Activated naive CD8-positive, alpha-beta T cell treated with anti-CD3 and anti-CD28 coated beads, Interleukin-2, amount 10 ng/mL, durations not matched to agents 7 days and 5 days (primary cell): ENCODE measurements around the gene SPATA2L. TPM values are rescaled to one million over a fixed set of nuclear protein-coding genes. Genes with fewer than 3 reads are reported as not detected.
A peak's percentile ranks its signal among the peaks of the same experiment; 100 is the strongest.

Experiments
- ATAC-seq: fragments of 150-1000 bp; cut with Tn5 transposase; one replicate; pipeline ENCODE4 v1.10.0; 2021; ENCODE audit warnings: low read depth, moderate library complexity
- POLR2A ChIA-PET: fragments of 350-600 bp; sonication (Branson Sonifier 250); formaldehyde crosslinking; loops from one replicate; lab custom pipeline; 2021; ENCODE audit warnings: antibody characterized with exemption; lab: Charles Lee
- DNase-seq: peaks from one replicate; pipeline ENCODE4 v3.0.0; 2021
- H3K27ac Mint-ChIP-seq: one replicate; pipeline ENCODE4 v1.8.0; 2022; ENCODE audit warnings: mild to moderate bottlenecking, mixed read lengths
- H3K27me3 Mint-ChIP-seq: one replicate; pipeline ENCODE4 v1.8.0; 2022; ENCODE audit warnings: mild to moderate bottlenecking, moderate library complexity, mixed read lengths
- H3K36me3 Mint-ChIP-seq: one replicate; pipeline ENCODE4 v1.8.0; 2021; ENCODE audit warnings: mild to moderate bottlenecking, mixed read lengths
- H3K4me1 Mint-ChIP-seq: one replicate; pipeline ENCODE4 v1.8.0; 2021; ENCODE audit warnings: mixed read lengths
- H3K4me3 Mint-ChIP-seq: one replicate; pipeline ENCODE4 v1.8.0; 2022; ENCODE audit warnings: mild to moderate bottlenecking, moderate library complexity, mixed read lengths
- H3K9me3 Mint-ChIP-seq: one replicate; pipeline ENCODE4 v1.8.0; 2021; ENCODE audit warnings: mixed read lengths
- total RNA-seq, 2 experiments: library from RNA; stranded (reverse); gene quantifications; one replicate each; pipeline ENCODE4 v1.2.3, GENCODE V29; 2021

The SPATA2L gene, protein sequence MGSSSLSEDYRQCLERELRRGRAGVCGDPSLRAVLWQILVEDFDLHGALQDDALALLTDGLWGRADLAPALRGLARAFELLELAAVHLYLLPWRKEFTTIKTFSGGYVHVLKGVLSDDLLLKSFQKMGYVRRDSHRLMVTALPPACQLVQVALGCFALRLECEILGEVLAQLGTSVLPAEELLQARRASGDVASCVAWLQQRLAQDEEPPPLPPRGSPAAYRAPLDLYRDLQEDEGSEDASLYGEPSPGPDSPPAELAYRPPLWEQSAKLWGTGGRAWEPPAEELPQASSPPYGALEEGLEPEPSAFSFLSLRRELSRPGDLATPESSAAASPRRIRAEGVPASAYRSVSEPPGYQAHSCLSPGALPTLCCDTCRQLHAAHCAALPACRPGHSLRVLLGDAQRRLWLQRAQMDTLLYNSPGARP
- total RNA-seq, result 1 to 10 TPM; 7.6 to 8.0 TPM

DNA sequence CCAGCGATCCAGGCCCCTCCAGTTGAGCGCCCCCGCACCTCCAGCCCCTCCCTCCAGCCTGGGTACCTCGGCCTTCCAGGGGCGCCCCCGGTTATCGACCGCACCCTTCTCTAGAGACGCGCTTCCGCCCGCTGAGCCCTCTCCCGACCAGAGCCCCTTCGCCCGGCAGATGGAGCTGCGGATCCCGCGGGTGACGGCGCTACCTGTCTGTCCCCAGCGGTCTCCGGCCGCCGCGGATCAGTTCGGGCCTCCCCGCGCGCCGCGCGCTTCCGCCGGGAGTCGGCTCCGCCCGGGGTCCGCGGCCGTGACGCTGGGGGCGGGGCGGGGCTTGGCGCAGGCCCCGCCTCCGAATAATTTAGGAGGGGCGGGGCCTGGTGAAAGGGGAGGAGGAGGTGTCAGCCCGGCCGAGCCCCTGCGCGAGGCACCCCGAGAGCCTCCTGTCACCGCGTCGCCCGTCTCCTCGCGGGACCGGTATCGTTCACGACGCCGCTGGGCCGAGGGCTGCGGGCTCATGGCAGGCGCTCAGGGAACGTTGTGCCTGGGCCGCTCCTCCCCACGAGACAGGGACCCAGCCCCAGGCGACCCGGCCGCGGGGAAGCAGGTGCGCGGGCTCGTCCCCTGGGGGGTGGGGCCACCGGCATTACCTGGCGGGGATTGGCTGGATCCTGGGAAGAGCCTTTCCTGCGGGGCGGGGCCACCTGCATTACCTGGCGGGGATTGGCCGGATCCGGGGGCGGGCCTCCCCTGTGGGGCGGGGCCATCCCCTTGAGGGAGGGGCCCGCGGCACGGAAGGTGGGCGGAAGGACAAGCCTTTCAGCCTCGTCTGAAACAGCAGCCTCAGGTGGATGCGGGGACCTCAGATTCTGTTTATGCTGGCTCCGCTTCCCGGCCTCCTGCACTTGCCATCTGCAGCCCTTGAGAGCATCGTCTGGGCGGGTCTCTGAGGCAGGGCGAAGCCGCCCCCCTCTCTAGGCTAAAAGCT is at the start of gene SPATA2L:
Gene SPATA2L (minus strand): TSS at position 281 of the 982 bp plus-strand sequence. CDS start 473 bp downstream, outside the sequence.
- peaks cover 12% of the 10 kb centered on the region for H3K4me1 Mint-ChIP-seq
- H3K9me3 Mint-ChIP-seq, result no peaks in the 10 kb centered on the region
- H3K27ac Mint-ChIP-seq, result peak within 1 kb of the TSS; percentile 74
- ATAC-seq, result peak; percentile 74
- peak within 1 kb of the TSS; percentile 85 for H3K4me3 Mint-ChIP-seq
- no peaks in the 10 kb centered on the region for H3K36me3 Mint-ChIP-seq
- POLR2A ChIA-PET, result interaction anchor here (0.5 to 5.1 kb wide), 13 partner anchors 10 to 1734 kb away, joined by 3 to 28 read pairs (median 4); partner anchors contain the start of genes CDK10, TCF25 and VPS9D1
- DNase-seq, result peak; percentile 99
- H3K27me3 Mint-ChIP-seq, result no peaks in the 10 kb centered on the region

DNA sequence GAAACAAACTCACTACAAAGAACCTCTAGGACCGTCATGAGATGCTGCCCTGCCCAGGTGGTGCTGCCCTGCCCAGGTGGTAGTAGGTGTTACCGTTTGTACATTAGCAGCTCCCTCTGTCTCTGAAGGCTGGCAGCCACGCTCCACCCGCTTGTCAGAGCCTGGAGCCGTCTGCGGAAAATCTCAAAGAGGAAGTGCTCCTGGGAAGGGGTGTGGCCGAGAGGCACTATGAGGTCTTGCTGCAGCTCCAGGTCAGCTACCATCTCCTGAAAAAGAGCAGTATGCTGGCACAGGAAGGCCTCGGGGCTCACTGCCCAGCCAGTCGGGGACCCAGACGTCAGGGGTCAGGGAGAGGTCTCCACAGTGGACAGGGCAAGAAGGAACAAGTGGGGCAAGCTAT is 48.1 kb upstream of the SPATA2L start:
- H3K4me1 Mint-ChIP-seq, result peaks cover under 1% of the 10 kb centered on the region
- no peaks in the 10 kb centered on the region for H3K27me3 Mint-ChIP-seq
- ATAC-seq (no peak), DNase-seq (no peak)
- H3K36me3 Mint-ChIP-seq, result peaks cover 15% of the 10 kb centered on the region
- H3K27ac Mint-ChIP-seq, result peak overlapping the region; percentile 16
- POLR2A ChIA-PET, result interaction anchor here (0.7 kb wide), 1 partner anchor 9 kb away, joined by 4 read pairs; no protein-coding TSS in a partner anchor
- H3K9me3 Mint-ChIP-seq, result no peaks in the 10 kb centered on the region
- no peak overlapping the region for H3K4me3 Mint-ChIP-seq

DNA sequence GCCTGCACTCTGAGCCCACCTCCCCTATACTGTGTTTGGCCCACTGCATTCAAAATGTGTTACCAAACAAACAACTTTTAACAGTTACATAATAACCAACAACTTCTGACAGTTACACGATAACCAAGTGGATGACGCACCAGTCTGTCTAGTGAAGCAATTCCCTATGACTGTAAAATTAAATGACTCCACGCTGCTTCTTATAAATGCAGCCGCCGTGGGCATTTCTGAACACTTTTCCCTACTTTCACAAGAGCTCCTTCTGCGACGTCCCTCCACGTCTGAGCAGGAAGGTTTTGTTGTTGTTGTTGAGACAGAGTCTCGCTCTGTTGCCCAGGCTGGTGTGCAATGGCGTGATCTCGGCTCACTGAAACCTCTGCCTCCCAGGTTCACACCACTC is 47.4 kb upstream of the SPATA2L start:
- POLR2A ChIA-PET, result interaction anchor here (0.7 kb wide), 1 partner anchor 10 kb away, joined by 4 read pairs; no protein-coding TSS in a partner anchor
- Mint-ChIP-seq H3K9me3 (no peaks in the 10 kb centered on the region), H3K4me3 (no peak overlapping the region), H3K27ac (no peak overlapping the region), H3K4me1 (no peaks in the 10 kb centered on the region), H3K27me3 (no peaks in the 10 kb centered on the region), H3K36me3 (peaks cover 19% of the 10 kb centered on the region)
- DNase-seq (no peak), ATAC-seq (no peak)

DNA sequence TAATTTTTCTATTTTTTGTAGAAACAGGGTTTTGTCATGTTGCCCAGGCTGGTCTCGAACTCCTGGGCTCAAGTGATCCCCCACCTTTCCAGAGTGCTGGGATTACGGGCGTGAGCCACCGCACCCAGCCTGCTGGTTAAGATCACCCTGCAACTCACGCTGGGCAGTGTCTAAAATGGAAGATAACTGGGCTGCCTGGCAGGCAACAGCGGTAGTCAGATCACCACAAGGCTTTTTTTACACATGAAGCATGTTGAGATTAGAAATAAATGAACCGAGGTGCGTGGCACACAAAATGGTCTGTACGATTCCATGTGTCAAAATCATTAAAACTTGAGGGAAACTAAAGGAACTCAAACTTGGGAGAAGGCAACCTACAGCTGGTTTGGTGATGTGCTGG is 46.6 kb upstream of the SPATA2L start:
- no peak for ATAC-seq
- no peaks in the 10 kb centered on the region for H3K9me3 Mint-ChIP-seq
- no peak overlapping the region for H3K27ac Mint-ChIP-seq
- peaks cover 2% of the 10 kb centered on the region for H3K4me1 Mint-ChIP-seq
- H3K36me3 Mint-ChIP-seq, result peaks cover 19% of the 10 kb centered on the region
- DNase-seq, result no peak
- H3K27me3 Mint-ChIP-seq, result no peaks in the 10 kb centered on the region
- POLR2A ChIA-PET, result interaction anchor here (0.6 kb wide), 1 partner anchor 90 kb away, joined by 4 read pairs; no protein-coding TSS in a partner anchor
- H3K4me3 Mint-ChIP-seq, result no peak overlapping the region

DNA sequence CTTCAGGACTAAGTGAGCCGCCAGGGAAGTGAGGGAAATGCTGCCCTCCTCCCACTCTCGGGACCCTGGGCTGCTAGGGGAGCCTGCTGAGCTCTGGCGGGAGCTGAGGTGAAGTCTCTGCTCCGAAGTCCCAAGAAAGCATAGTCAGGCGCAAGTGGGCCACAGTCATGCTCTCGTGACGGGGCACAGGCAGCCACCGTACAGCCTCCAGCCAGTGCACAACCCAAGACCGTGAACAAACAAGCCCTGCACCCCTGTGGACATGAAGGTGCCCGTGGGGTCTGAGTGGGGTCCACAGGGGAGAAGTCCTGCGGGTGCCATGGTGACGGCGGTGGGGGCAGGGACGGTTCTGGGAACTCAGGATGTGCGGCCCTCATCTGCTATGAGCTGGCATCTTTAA is 44.5 kb upstream of the SPATA2L start:
- DNase-seq (no peak), ATAC-seq (no peak)
- Mint-ChIP-seq H3K27ac (no peak overlapping the region), H3K9me3 (no peaks in the 10 kb centered on the region), H3K4me3 (no peak overlapping the region), H3K36me3 (peaks cover 21% of the 10 kb centered on the region), H3K4me1 (peaks cover 2% of the 10 kb centered on the region), H3K27me3 (no peaks in the 10 kb centered on the region)
- POLR2A ChIA-PET, result interaction anchor here (1.5 kb wide), 1 partner anchor 9 kb away, joined by 6 read pairs; no protein-coding TSS in a partner anchor

DNA sequence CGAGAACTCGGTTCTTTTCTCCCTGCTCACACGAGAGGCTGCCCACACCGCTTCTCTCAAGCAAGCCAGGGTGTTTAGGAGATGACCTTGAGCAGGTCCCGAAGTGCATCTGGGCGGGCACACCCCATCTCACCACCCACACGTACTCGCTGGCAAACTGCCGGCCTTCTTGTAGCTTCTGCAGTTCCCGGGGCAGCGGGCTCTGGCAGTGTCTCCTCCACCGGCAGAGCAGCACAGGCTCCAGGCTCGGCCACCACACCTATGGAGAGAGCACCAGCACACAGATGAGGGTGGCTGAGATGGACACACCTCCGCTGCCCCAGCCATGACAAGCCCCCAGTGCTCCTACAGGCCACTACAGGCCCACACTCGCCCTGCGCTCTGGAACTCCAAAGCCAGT is 43.3 kb upstream of the SPATA2L start:
- H3K27ac Mint-ChIP-seq, result no peak overlapping the region
- H3K36me3 Mint-ChIP-seq, result peaks cover 19% of the 10 kb centered on the region
- DNase-seq (no peak), ATAC-seq (no peak)
- no peaks in the 10 kb centered on the region for H3K27me3 Mint-ChIP-seq
- POLR2A ChIA-PET, result interaction anchor here (0.6 kb wide), 1 partner anchor 37 kb away, joined by 3 read pairs; no protein-coding TSS in a partner anchor
- no peak overlapping the region for H3K4me3 Mint-ChIP-seq
- H3K4me1 Mint-ChIP-seq, result peaks cover 2% of the 10 kb centered on the region
- no peaks in the 10 kb centered on the region for H3K9me3 Mint-ChIP-seq

DNA sequence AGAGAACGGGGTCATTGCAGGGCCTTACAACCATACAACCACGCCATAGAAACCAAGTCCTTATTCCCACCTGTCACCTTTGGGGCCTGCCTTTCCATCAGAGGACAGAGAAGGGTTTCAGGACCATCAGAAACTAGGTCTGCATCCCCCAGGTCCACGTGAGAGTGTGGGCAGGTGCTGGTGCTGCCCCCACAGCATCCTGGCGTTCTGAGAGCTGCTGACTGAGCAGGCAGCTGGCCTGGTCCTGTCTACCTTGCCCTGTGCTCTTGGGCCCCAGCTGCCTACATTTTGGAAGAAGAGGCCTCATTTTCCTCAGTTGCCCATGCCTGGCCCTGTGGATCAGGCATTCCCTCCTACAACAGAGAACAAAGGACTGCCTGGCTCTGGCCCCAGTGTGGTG is 41.4 kb upstream of the SPATA2L start:
- ATAC-seq (no peak), DNase-seq (no peak)
- Mint-ChIP-seq H3K27me3 (no peaks in the 10 kb centered on the region), H3K27ac (peak overlapping the region; percentile 69), H3K4me1 (peaks cover 5% of the 10 kb centered on the region), H3K36me3 (peaks cover 24% of the 10 kb centered on the region), H3K9me3 (no peaks in the 10 kb centered on the region), H3K4me3 (no peak overlapping the region)
- POLR2A ChIA-PET, result interaction anchor here (0.7 to 5.5 kb wide), 3 partner anchors 18 to 322 kb away, joined by 3 to 33 read pairs (median 3); no protein-coding TSS in a partner anchor

DNA sequence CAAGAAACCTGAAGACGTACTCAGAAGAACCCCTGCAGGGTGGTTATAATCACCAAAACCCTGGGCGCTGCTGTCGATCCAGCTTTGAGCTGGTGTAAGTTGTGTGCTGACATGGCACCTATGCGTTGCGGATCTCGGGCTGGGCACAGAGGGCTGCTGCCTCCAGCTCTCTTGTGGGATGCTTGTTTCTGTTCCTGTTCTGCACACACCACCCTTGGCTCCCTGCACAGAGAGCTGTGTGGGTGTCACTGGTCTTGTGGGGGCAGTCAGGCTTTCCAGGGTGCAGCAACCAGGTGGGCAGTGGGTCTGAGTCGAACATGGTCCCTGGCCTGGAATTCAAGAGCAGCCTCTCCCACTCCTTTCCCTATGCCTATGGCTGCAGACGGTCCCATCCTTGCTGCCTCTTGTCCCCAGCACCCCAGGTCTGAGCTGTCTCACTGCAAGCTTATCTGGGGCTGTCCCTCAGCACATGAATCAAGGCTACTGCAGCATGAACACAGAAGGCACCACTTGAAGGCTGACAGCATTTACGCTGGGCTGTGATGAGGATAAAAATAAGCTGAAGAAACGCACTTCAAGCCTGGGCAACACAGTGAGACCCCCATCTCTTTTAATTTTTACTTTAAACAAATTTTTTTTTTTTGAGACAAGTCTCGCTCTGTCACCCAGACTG is 40.0 kb upstream of the SPATA2L start:
- Mint-ChIP-seq H3K9me3 (no peaks in the 10 kb centered on the region), H3K4me1 (peaks cover 18% of the 10 kb centered on the region), H3K27me3 (no peaks in the 10 kb centered on the region), H3K4me3 (no peak overlapping the region), H3K36me3 (peaks cover 33% of the 10 kb centered on the region), H3K27ac (no peak overlapping the region)
- no peak for DNase-seq
- ATAC-seq, result no peak
- POLR2A ChIA-PET, result interaction anchor here (0.6 to 5.5 kb wide), 6 partner anchors 14 to 135 kb away, joined by 3 to 33 read pairs (median 4); no protein-coding TSS in a partner anchor

DNA sequence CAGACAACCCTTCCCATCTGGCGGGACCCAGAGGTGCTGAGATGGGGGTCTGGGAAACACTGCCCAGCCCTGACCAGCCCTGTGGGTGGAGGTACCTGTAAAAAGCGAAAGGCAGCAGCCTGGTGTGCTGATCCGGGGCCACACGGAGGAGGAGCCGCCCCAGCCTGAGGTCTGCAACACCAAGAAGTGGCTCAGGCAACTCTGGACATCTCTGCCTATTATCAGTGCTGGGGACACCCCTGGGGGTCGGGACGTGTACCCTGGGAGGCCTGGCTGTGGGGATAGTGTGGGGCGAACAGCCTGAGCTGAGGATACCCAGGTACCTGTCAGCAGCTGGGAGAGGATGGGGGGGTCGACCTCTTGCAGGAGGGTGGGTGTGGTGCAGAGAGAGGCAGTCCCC is 37.9 kb upstream of the SPATA2L start:
- no peaks in the 10 kb centered on the region for H3K9me3 Mint-ChIP-seq
- no peak overlapping the region for H3K4me3 Mint-ChIP-seq
- DNase-seq (no peak), ATAC-seq (no peak)
- H3K27ac Mint-ChIP-seq, result peak overlapping the region; percentile 25
- peaks cover 44% of the 10 kb centered on the region for H3K36me3 Mint-ChIP-seq
- peaks cover 20% of the 10 kb centered on the region for H3K4me1 Mint-ChIP-seq
- POLR2A ChIA-PET, result interaction anchor here (1.1 to 5.5 kb wide), 6 partner anchors 12 to 33 kb away, joined by 3 to 33 read pairs (median 4); no protein-coding TSS in a partner anchor
- H3K27me3 Mint-ChIP-seq, result no peaks in the 10 kb centered on the region

DNA sequence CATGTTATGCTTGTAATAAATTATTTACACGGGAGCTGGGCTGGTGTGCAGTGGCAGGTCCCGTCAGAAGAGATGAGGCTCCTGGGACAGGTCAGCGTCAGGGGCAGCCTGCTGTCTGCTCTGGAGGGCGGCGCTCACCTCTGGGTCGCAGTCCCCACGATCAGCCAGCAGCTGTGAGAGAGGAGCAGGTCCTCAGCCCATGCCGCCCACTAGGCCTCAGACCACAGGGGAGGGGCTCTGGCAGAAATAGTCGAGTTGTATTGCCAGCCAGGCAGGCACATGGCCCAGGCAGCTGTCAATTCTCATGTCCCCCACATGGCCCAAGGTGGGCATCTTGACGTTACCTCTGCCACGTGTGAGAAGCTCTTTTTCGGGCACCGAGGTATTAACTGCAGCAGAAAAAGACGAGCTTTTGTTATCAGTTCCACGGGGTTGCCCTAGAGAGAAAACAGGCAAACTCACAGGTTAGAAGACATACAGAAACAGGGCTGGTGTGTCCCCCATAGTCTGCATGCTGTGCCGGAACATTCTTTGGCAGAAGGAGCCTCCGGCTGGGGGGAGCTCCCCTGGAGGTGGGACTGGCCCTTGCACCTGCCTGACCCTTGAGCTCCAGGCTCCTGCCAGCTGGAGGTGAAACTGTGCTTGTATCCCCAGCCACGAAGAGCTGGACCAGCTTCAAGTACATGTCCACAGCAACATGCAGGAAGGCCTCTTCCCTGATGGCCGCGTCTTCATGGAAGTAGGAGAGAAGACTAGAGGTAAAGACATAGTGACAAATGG is 37.2 kb upstream of the SPATA2L start:
- H3K4me3 Mint-ChIP-seq, result no peak overlapping the region
- peaks cover 20% of the 10 kb centered on the region for H3K4me1 Mint-ChIP-seq
- POLR2A ChIA-PET, result interaction anchor here (0.9 to 5.5 kb wide), 6 partner anchors 11 to 135 kb away, joined by 3 to 33 read pairs (median 4); partner anchors contain the start of genes FANCA and TCF25
- DNase-seq, result no peak
- H3K9me3 Mint-ChIP-seq, result no peaks in the 10 kb centered on the region
- peaks cover 42% of the 10 kb centered on the region for H3K36me3 Mint-ChIP-seq
- H3K27me3 Mint-ChIP-seq, result no peaks in the 10 kb centered on the region
- H3K27ac Mint-ChIP-seq, result peak overlapping the region; percentile 25
- no peak for ATAC-seq

DNA sequence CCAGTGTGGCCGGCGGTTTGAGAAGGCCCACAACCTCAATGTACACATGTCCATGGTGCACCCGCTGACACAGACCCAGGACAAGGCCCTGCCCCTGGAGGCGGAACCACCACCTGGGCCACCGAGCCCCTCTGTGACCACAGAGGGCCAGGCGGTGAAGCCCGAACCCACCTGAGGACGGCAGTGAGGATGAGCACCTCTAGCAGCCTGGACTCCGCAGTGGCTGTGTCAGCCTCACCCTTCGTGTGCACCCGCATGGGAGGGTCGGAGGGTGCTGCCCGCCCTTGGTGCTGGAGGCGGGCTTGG is 36.5 kb upstream of the SPATA2L start:
- POLR2A ChIA-PET, result interaction anchor here (1.1 to 5.5 kb wide), 7 partner anchors 10 to 136 kb away, joined by 3 to 33 read pairs (median 5); partner anchors contain the start of gene TCF25
- H3K9me3 Mint-ChIP-seq, result no peaks in the 10 kb centered on the region
- H3K4me1 Mint-ChIP-seq, result peaks cover 19% of the 10 kb centered on the region
- H3K27me3 Mint-ChIP-seq, result no peaks in the 10 kb centered on the region
- ATAC-seq (no peak), DNase-seq (no peak)
- peaks cover 46% of the 10 kb centered on the region for H3K36me3 Mint-ChIP-seq
- H3K4me3 Mint-ChIP-seq, result peak overlapping the region; percentile 30
- no peak overlapping the region for H3K27ac Mint-ChIP-seq
